ENCODE data around the gene SYNPO. TPM values are rescaled to one million over a fixed set of nuclear protein-coding genes. Genes with fewer than 3 reads are reported as not detected.

SYNPO gene
- total and polyA plus RNA-seq, 8 donors = 23.3 to 68.3 (median 28.8) TPM

GRCh38 chr5:150649108-150650020, 8.9 kb downstream of the SYNPO start:
- peaks cover 8 to 11% (median 11%) of the 10 kb centered on the region in 3 donors for H3K4me1 ChIP-seq
- no peak for ATAC-seq
- 93 to 95% methylated on average over 46 of the region's 46 CpGs for WGBS, 2 donors
- H3K27me3 ChIP-seq = no peaks in the 10 kb centered on the region
- no peak overlapping the region for H3K4me3 ChIP-seq
- TF ChIP-seq CTCF (IDR thresholded peaks at IDR 0.05) = no peak
- H3K9me3 ChIP-seq = no peaks in the 10 kb centered on the region
- peaks cover 0 to 20% (median 0%) of the 10 kb centered on the region in 3 donors for H3K36me3 ChIP-seq
- no peak overlapping the region for H3K27ac ChIP-seq
- DNase-seq = peak in 2 of 6 donors; percentile 59 to 80
- no peak for FAIRE-seq
- intact Hi-C loops (cut with DNase I) = no loop called here

GRCh38 chr5:150650021-150651006, 9.9 kb downstream of the SYNPO start:
- no peak overlapping the region for H3K27ac ChIP-seq
- FAIRE-seq = no peak

GRCh38 chr5:150651382-150651781, 10.9 kb downstream of the SYNPO start:
- 57 to 86% methylated on average over 1 of the region's 1 CpG for WGBS, 2 donors
- Histone ChIP-seq H3K36me3 (peaks cover 0 to 20% (median 0%) of the 10 kb centered on the region in 3 donors), H3K4me3 (no peak overlapping the region), H3K27ac (no peak overlapping the region), H3K9me3 (no peaks in the 10 kb centered on the region), H3K4me1 (no peaks in the 10 kb centered on the region), H3K27me3 (no peaks in the 10 kb centered on the region)
- peak in 1 of 6 donors; percentile 27 for DNase-seq
- no peak for FAIRE-seq
- ATAC-seq = no peak
- intact Hi-C loops (cut with DNase I) = no loop called here
- no peak for TF ChIP-seq CTCF (IDR thresholded peaks at IDR 0.05)

More at GRCh38 chr5:150650021-150651006, 9.9 kb downstream of the SYNPO start:
- peaks cover 0 to 2% (median 1%) of the 10 kb centered on the region in 3 donors for H3K4me1 ChIP-seq
- ATAC-seq (no peak), DNase-seq (peak in 1 of 6 donors; percentile 77)
- H3K9me3 ChIP-seq = no peaks in the 10 kb centered on the region
- no peaks in the 10 kb centered on the region for H3K27me3 ChIP-seq
- no peak overlapping the region for H3K4me3 ChIP-seq
- TF ChIP-seq CTCF (IDR thresholded peaks at IDR 0.05) = no peak
- 83 to 87% methylated on average over 38 of the region's 38 CpGs for WGBS, 2 donors
- H3K36me3 ChIP-seq = peaks cover 0 to 20% (median 0%) of the 10 kb centered on the region in 3 donors
- intact Hi-C loops (cut with DNase I) = no loop called here

GRCh38 chr5:150651924-150652671, 11.6 kb downstream of the SYNPO start:
- Histone ChIP-seq H3K9me3 (no peaks in the 10 kb centered on the region), H3K4me1 (no peaks in the 10 kb centered on the region), H3K27ac (no peak overlapping the region), H3K36me3 (peaks cover 0 to 20% (median 0%) of the 10 kb centered on the region in 3 donors), H3K27me3 (no peaks in the 10 kb centered on the region), H3K4me3 (no peak overlapping the region)
- FAIRE-seq (no peak), DNase-seq (peak in 1 of 6 donors; percentile 27), ATAC-seq (no peak)
- TF ChIP-seq CTCF (IDR thresholded peaks at IDR 0.05) = no peak
- WGBS, 2 donors = 87 to 93% methylated on average over 13 of the region's 13 CpGs
- intact Hi-C loops (cut with DNase I) = no loop called here

Data from pancreas (tissue), 10 donors.